ENCODE measurements around the gene OTULIN.

The OTULIN gene

DNA sequence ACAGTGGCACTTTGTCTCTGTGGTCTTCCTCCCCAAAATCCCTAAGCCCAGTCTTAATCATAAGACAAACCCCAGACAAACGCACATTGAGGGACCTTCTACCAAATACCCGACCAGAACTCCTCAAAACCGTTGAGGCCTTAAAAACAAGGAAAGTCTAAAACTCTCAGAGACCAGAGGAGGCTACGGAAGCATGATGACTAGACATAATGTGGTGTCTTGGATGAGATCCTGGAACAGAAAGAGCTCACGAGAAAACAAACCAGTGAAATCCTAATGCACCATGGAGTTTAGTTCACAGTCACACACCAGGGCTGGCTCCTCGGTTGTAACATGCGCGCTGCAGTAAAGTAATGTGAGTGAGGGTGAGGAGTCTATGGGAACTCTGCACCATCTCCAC, 58.4 kb downstream of the OTULIN start:
- no peak for DNase-seq

DNA sequence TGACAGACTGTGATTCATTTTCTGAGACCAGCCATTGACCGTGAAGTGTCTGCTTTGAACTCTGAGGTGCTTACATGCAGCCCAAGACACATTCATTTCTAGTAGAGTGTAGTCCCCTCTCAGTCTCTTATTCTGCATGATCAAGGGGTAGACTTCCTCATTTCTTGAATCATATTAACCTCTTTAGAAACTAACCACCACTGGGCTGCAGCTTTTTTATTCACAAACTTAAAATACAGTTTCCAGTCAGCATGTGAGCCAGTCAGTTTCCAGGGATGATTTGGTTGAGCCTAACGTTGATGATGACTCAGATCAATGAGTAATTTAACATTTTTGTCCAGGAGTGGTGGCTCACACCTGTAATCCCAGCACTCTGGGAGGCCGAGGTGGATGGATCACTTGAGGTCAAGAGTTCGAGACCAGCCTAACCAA, 59.2 kb downstream of the OTULIN start:
- peak in 1 of 2 experiments; percentile 23 for DNase-seq

DNA sequence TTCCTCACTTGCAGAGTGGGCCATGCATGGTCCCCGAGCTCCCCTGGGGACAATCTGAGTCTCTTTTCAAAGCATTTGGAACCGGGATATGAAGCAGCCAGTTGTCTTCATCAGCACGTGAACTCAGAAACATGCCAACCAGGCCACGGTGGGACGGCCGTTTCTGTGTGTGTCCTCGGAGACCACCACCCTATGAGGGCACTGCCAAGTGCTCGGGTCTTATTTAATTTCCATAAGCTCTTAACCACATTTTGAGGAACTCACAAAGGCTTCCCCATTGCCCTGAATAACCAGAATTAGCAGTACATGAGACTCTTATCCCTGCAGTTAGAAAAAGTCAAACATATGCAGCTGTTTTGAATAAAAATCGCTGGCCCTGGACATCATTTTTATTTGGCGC, 60.1 kb downstream of the OTULIN start:
- DNase-seq, result no peak

DNA sequence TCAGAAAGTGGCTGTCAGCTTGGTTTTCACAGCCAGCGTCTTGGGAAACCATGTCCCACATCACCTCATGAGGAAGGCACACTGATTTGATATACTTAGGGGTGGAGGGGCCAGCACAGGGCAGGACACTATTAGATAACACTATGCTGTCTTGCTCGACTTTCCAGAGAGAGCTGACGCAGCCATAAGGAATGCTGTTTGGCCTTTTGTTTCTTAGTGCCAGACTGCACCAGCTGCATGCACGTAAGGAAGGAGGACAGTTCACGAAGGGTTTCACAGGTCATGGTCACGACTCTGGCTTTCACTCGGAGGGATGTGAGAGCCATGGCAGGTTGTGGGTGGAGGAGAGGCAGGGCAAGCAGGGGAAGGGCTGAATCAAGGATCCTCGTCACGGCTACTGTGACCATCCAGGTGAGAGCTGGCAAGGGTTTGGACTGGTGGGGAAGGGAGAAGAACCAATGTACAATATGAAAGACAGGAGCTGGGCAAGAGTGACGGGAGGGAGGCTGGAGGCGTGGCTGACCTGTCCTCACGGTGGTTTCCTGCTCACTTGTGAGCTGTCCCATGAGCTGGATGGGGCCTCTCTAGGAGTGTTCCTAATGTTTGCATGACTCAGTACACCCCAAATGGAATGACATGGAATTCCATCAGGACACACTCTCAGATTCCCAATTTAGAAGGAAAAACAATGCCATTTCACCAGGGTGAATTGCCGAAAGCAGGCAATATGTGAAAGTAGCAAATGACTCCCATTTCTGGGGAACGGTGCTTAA, 61.7 kb downstream of the OTULIN start:
- DNase-seq, result no peak

DNA sequence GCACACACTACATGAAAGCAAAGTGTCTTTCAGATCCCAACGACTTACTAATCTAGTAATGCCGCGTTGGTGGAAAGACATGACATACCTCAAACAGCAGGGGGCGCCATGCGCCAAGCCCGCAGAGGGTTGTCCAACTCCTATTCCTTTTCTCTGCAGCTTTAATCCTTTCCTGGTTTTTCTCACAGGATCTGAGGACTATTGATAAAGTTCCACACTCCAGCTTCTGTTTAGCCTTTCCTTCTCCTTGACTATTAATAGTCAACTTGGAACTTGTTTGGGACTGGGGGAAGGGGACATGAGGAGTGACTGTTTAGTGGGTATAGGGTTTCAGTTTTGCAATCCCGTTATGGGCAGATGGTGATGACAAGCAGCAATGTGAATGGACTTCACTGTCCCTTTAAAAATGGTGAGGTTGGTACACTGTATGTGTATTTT, 62.9 kb downstream of the OTULIN start:
- DNase-seq, result peak; percentile 75 to 81

DNA sequence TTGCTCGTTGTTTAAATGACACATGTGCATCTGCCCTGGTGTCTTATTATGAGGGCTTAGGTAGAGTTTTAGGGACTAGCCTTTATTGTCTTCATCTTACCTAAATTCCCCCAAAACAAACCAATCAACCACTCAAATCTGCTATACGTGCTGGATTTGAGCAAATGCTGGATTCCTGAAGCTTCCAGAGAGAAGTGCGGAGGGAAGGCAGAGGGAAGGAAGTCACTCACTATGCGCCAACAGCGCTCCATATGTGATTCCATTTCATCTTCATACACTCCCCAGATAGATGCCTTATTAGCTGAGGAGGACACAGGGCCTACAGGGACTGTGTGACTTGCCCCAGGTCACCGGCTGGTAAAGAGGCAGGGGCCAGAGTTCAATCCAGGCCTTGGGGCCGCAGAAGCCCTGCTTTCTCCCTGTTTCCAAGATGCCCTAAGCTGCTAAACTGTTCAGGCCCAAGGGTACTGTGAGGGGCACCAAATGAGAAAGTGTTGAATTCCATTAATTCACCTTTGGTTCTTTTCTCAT, 63.5 kb downstream of the OTULIN start:
- DNase-seq, result no peak

DNA sequence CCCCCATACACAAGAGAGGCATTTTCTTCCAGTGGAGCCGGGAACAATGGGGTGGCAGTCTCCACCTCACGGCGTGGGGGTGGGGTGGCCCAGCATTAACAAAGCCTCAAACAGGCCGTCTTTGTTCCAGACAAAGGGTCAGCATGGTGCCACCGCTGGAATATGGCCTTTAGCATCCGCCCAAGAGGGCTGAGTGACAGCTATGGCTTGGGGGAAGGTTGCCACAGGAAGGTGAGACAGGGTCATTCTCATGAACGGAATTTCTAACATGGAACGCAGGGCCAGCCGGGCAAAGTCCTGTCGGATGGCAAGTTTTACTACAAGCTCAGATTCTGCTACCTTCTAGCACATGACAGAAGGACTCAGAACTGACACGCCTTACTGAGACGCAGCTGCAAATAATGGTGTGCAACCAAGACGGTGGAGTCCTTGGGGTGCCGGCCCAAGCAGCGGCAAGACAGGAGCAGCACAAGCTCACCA, 64.0 kb downstream of the OTULIN start:
- DNase-seq, result no peak

DNA sequence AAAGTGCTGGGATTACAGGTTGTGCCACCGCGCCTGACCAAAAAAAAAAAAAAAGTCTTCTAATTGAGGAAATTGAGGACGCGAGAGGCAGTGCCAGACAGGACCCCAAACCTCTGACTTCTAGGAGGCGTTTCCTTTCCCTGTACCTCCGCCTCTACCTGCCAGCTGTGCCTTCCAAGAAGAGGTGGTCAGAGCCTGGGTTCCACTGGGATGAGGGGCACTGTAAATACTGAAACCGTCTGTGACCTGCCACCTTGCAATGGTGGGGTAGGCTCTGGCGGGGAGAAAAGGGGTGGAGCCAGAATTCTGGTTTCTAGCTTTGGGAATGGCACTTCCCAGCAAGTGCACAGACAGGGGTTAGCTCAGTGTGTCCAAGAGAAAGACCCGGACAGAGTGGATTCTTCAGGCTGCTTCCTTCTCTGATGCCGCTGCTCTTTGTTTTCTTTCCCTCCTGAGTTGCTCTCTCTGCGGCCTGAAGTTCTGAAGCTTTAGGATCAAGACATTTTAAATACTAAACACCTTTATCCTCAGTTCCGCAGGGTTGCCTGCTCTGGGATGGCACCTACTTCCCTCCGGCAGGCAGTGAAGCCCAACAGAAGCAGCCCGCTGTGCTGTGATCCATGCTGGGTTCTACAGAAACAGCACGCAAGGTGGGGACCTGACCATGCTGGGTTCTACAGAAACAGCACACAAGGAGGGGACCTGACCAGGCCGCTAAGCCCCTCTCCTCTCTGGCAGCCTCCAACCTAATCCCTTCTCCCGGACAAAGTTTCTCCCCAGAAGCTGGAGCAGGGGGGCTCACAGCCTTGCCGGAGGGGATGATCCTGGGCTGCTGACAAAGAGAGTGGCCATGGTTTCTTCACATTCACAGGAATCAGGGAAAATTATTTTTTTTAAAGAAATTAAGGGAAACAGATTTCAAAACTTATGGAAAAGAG, 65.2 kb downstream of the OTULIN start:
- no peak for DNase-seq

DNA sequence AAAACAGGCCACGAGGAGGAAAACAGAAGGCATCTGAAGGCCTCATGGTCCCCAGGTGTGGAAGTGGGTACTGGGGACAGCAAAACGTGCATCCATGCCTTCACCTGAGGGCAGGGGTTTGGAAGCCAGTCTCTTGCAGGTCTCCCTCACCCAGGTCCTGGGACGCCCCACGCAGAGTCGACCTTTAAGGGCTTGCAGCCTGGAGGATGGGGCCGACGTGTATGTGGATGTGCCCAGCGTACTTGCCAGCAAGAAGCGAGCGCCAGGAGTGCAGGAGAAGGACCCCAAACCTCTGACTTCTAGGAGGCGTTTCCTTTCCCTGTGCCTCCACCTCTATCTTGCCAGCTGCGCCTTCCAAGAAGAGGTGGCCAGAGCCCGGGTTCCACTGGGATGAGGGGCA, 65.9 kb downstream of the OTULIN start:
- no peak for DNase-seq

DNA sequence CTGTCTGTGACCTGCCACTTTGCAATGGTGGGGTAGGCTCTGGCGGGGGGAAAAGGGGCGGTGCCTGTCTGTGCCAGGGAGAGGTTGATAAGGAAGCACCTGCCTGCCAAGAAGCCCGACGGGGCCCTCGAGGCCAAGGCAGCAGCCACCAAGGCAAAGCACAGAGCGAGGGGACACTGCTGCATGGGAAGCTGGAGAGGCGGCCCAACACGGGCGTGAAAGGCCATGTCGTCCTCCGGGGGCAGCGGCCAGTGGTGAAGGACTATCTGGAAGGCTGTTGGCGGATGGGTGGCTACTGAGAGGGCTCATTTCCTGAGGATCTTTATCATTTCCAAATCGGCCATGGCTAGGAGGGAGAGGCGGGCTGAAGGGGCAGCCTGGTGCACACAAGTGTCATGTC, 66.4 kb downstream of the OTULIN start:
- DNase-seq, result no peak

DNA sequence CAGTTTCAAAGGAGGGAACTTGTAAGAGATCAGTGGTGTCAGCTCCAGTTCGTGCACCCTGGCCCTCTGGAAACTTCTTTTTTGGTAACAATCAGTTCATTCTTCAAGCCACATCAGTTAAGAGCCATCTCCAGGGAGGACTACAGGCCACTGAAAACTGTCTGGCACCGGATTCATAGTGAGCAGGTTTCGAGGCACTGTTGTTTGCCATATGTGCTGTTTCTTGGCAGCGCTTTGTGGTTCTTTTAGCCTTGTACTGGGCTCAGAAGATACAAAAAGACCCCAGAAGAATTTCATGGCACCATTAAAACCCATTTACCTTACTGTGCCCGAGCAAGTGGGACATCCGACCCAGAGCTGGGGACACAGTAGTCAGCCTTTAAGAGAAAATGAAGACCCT, 68.5 kb downstream of the OTULIN start:
- DNase-seq, result no peak

DNA sequence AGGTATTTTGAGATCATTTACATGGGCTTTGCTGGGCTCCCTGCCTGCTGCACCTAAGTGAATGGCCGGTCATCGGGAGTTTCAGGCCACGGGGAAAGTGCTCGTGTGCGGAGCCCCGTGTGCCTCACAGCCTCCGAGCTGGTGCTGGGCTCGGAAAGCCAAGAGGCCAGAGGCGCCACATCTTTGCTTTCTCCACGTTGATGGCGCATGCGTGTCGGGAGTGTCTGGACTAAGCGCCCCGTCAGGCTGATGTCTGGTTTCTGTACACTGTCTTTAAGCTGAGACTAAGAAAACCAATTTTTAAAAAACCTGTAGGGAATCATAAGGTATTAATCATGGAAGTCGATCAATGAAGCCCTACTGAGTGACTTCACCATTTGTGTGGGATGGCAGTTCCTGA, 69.1 kb downstream of the OTULIN start:
- no peak for DNase-seq

DNA sequence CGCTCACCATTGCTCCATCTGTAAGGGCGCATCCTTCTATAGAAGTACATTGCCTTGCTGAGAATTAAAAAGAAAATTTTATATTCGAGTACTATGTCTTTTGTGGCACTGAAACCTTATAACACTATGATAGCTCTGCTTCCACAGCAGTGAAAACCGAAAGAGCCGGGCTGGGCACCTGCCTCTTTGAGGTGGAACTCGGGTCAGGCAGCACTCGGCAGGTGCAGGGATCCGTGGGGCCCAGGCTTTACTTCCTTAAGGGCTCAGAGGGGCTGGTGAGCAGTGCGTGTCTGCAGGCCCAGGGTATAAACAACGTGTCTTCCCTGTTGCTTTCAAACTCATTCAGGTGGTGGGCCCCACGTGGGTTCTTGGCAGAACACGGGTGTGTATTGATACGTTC, 69.9 kb downstream of the OTULIN start:
- DNase-seq, result no peak

DNA sequence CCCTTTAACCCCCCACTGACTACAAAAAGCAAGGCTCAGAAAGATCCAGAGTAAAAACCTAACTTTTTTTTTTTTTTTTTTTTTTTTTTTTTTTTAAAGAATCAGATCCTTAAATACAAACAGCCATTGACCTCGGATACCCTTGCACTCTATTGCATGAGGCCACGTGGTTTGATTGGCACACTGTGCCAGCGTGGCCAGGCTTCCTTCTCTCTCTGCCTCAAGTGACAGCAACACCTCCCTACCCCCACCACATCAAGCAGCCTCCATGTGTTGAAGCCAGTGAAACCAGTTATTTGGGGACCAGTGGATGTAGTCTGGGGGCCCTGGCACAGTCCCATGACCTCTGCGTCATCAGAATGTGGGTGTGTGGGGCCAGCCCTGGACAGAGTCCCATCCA, 71.4 kb downstream of the OTULIN start:
- no peak for DNase-seq

DNA sequence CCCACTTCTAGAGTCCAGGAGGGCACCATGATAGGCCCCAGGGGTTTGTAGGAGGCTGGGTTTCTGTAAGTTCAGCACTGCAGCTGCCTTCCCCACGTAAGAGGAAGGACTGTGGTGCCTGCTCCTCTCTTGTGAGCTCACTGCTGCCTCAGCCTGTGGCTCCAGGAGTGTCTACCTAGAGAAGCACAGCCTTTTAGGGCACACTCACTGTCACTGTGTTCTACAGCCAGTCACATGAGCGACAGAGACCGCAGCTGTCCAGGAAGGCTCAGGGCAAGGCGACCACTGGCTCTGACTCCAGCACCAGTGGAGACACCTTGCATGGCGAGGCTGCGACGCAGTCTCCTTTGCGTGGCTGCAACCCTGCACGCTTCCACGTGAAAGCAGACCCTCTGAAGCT, 72.8 kb downstream of the OTULIN start:
- DNase-seq, result no peak

DNA sequence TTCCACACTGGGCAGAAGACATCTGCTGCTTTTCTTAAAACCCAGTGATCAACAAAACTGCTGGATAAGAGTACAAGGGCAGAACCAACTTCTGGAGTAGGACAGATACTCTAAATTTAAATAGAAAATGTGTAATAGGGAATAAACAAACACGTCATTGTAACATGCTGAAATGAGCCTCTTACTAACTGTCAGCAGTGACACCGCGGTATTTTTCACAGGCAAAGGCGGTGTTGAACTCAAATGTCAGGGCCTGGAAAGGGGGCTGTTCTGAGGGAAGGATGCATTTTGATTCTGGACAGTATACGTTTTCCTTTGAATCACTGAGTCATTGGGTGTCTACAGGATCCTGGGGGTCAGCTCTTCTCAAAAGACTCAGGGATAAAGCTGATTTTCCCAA, 73.5 kb downstream of the OTULIN start:
- DNase-seq, result no peak

DNA sequence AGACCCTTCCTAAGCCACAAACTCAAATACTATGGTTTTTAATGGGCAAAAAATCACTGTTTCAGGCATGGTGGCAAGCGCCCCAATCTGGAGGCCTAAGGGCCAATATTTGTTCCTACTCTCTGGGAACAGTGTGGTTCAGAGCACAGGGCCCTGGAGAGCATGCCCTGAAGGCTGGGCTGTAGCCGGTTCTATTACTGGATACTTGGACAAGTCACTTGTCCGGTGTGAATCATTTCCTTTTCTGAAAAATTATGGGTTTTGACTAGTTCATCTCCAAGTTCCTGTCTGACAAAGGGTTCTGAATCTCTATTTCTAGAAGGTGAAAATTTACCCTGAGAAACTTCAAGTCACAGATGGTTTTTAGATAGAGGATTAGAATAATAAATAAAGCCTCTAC, 75.0 kb downstream of the OTULIN start:
- no peak for DNase-seq

DNA sequence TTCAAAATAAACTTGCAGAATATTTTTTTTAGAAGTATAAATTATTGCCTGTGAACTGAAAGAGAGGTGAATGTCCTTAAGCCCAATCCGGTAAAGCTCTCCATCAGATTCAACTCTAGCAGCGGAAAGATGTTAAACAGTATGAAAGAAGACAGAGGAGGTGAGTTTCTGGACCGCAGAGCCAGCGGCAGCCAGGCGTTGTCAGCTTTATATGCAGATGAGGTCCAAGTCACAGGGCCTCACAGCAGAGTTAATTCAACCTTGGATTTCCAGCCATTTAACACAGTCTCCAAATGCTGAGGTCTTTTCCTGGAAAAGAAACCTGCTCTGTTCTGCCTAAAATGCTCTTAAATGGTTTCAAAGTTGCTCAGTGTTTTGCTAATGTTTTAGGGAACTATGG, 75.5 kb downstream of the OTULIN start:
- no peak for DNase-seq

DNA sequence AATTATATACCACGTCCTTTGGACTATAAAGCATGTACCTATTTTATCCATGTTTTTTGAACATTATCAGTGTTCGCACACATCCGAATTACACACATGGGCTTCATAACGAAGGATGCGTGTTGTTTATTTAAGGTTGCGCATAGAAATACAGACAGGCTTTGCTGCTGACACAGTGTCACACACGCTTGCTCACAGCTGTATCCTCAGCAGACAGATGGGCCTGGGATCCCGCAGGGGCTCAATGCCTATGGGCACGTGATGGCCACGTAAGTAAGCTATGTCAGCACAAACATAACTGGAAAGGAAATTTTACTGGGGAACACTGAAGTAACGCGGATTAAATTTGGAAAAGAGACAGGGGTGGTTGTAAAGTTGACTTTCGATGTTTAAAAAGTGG, 76.6 kb downstream of the OTULIN start:
- no peak for DNase-seq

DNA sequence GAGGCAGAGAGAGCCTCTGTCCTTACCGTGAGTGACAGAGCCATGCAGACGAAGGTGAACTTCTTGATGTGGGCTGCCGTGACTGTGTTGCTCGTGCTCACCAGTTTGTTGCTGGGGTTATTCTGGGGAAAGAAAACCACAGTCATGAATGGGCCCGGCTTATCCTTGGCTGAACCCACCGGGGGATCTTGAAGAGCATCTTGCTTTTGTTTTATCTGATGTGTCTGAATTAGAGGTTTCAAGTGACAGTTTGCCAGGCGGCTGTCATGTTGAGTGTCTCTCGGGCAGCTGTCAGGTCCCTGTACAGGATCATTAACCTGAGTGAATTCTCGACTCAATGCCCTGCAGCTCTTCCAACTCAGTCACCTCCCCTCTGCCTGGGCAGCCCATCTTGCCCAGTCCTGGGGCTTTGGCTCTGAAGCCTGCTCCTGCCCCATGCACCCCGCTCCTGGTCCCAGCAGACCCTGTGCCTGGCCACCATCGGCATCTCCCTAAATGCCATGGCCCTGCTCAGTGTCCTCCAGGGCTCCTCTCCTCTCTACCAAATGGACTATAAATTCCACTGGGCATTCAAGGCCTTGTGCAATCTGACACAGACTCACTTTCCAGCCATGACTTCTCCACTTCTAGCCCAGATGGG, 77.4 kb downstream of the OTULIN start:
- DNase-seq, result no peak

DNA sequence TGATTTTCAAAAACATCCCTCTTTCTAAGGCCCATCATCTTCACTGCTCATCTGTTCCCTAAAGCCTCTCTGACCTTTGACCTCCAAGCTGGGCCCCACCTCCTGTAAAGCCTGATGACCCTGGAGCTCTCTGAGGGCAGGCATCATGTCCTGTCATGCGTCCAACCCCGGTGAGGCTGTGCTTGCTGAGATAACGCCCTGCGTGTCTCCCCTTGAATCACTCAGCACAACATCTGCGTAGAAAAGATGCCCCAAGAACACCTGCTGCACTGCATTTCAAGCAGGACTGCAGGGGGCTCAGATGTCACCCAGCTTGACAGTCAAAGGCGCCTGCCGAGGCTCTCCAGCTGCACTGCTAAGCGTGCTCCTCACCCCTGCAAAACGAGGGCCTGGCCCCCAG, 78.0 kb downstream of the OTULIN start:
- DNase-seq, result no peak

DNA sequence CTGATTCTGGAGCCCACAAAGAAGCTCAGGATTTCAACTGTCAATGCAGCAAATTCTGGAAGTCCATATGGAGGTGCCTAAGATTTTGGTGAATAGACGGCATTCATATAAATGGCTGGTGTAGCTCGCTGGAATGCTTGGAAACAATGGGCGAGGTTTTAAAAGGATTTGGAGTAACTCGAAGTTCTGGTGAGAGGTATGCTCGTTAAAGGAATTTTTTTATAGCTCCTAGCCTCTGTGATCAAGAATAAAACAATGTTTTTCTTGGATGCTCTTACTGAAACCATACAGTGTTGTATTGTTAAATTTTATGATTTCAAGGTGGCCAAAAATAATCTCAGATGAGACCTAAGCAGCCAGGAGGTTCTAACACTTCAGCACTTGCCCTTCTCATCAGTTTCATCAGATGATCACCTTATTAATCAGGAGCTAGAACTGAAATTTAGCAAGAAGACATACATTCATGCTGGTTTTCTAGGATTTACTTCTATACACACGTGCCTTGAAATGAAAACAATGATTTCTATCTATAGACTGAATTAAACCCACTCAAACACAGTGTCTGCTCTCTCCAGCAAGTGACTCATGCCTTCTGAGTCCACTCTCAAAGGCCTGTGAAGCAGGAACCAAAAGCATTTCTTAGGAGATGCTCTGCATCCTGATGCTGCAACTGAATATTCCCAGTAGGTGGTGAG, 79.2 kb downstream of the OTULIN start:
- DNase-seq, result no peak

All from activated CD4-positive, alpha-beta T cell treated with anti-CD3 and anti-CD28 coated beads, Interleukin-2, amount 50 U/mL, for 48 hours (primary cell).